ENCODE results near the gene EYA2.

GRCh38 chr20:46964618-46965455 lies 70.2 kb downstream of the EYA2 start:
- TF ChIP-seq, protein P1, sequence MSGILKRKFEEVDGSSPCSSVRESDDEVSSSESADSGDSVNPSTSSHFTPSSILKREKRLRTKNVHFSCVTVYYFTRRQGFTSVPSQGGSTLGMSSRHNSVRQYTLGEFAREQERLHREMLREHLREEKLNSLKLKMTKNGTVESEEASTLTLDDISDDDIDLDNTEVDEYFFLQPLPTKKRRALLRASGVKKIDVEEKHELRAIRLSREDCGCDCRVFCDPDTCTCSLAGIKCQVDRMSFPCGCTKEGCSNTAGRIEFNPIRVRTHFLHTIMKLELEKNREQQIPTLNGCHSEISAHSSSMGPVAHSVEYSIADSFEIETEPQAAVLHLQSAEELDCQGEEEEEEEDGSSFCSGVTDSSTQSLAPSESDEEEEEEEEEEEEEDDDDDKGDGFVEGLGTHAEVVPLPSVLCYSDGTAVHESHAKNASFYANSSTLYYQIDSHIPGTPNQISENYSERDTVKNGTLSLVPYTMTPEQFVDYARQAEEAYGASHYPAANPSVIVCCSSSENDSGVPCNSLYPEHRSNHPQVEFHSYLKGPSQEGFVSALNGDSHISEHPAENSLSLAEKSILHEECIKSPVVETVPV (CRISPR knock-in tag; IDR thresholded peaks at IDR 0.05), result no peak
- no peak for TF ChIP-seq SNAI2 (CRISPR knock-in tag; IDR thresholded peaks at IDR 0.05)
- TF ChIP-seq PATZ1 (CRISPR knock-in tag; IDR thresholded peaks at IDR 0.05; ENCODE audit: borderline replicate concordance), result no peak
- TF ChIP-seq, protein P2, sequence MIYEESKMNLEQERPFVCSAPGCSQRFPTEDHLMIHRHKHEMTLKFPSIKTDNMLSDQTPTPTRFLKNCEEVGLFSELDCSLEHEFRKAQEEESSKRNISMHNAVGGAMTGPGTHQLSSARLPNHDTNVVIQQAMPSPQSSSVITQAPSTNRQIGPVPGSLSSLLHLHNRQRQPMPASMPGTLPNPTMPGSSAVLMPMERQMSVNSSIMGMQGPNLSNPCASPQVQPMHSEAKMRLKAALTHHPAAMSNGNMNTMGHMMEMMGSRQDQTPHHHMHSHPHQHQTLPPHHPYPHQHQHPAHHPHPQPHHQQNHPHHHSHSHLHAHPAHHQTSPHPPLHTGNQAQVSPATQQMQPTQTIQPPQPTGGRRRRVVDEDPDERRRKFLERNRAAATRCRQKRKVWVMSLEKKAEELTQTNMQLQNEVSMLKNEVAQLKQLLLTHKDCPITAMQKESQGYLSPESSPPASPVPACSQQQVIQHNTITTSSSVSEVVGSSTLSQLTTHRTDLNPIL (CRISPR knock-in tag; IDR thresholded peaks at IDR 0.05; ENCODE audit: low read depth), result no peak
- TF ChIP-seq PPARA (CRISPR knock-in tag; IDR thresholded peaks at IDR 0.05; ENCODE audit: borderline replicate concordance), result no peak
- TF ChIP-seq CSDC2 (CRISPR knock-in tag; IDR thresholded peaks at IDR 0.05), result no peak
- TF ChIP-seq ARNTL (CRISPR knock-in tag; IDR thresholded peaks at IDR 0.05; ENCODE audit: borderline replicate concordance, low read depth), result no peak
- TF ChIP-seq BACH2 (CRISPR knock-in tag; IDR thresholded peaks at IDR 0.05; ENCODE audit: borderline replicate concordance), result no peak

Measured in SK-N-SH treated with all-trans-retinoic acid at 6 μM for 48 hours (cell line).